HG03139 (cell line): ENCODE results near the gene IFIT3.
"Not testable (repeated sequence)": the region's sequence is repeated elsewhere in the genome, so short reads cannot be mapped to it uniquely, and the experiment has no call there.

Experiments used
- ATAC-seq: cut with Tn5 transposase; IDR thresholded peaks from one replicate; pipeline ENCODE4 v1.9.1; 2021; ENCODE audit not compliant: unreplicated experiment

IFIT3 gene

GRCh38 chr10:89303161-89303560, 24.6 kb upstream of the IFIT3 start:
- ATAC-seq: no peak

- ATAC-seq: no peak
These were observed 23.8 kb upstream of the IFIT3 start for GRCh38 chr10:89304026-89304425.

GRCh38 chr10:89304446-89304845, 23.4 kb upstream of the IFIT3 start:
- no peak for ATAC-seq

GRCh38 chr10:89304925-89305324, 22.9 kb upstream of the IFIT3 start:
- no peak for ATAC-seq

GRCh38 chr10:89305766-89306433, 21.9 kb upstream of the IFIT3 start:
- ATAC-seq: no peak

GRCh38 chr10:89306434-89307268, 21.1 kb upstream of the IFIT3 start:
- no peak for ATAC-seq

- no peak for ATAC-seq
These were observed 20.6 kb upstream of the IFIT3 start for GRCh38 chr10:89307269-89307577.

GRCh38 chr10:89308266-89308665, 19.5 kb upstream of the IFIT3 start:
- no peak for ATAC-seq

- no peak for ATAC-seq
These were observed 19.1 kb upstream of the IFIT3 start for GRCh38 chr10:89308736-89309135.

GRCh38 chr10:89309156-89310055, 18.4 kb upstream of the IFIT3 start:
- ATAC-seq: no peak

GRCh38 chr10:89310056-89310893, 17.5 kb upstream of the IFIT3 start:
- no peak for ATAC-seq

GRCh38 chr10:89312973-89313372, 14.8 kb upstream of the IFIT3 start:
- ATAC-seq: no peak

GRCh38 chr10:89314676-89315075, 13.1 kb upstream of the IFIT3 start:
- ATAC-seq: no peak

GRCh38 chr10:89318047-89318446, 9.8 kb upstream of the IFIT3 start:
- ATAC-seq: not testable (repeated sequence)

GRCh38 chr10:89325081-89325480, 2.7 kb upstream of the IFIT3 start:
- not testable (repeated sequence) for ATAC-seq

- ATAC-seq: not testable (repeated sequence)
These were observed 1.9 kb upstream of the IFIT3 start for GRCh38 chr10:89325856-89326255.

- no peak for ATAC-seq
These were observed 1.4 kb downstream of the IFIT3 start for GRCh38 chr10:89329151-89329550.

GRCh38 chr10:89330014-89330413, 2.2 kb downstream of the IFIT3 start:
- ATAC-seq: not testable (repeated sequence)

- no peak for ATAC-seq
These were observed 2.9 kb downstream of the IFIT3 start for GRCh38 chr10:89330537-89331212.

GRCh38 chr10:89331487-89332122, 3.8 kb downstream of the IFIT3 start:
- ATAC-seq: not testable (repeated sequence)
